Osteoblast (primary cell): Measurements from ENCODE around the gene ANKRD16. TPM values are rescaled to one million over a fixed set of nuclear protein-coding genes. Genes with fewer than 3 reads are reported as not detected.
A peak's percentile ranks its signal among the peaks of the same experiment; 100 is the strongest.

Source experiments
- DNase-seq: peaks from one replicate; pipeline ENCODE4 v3.0.0; 2011; ENCODE audit warnings: low spot score, mixed read lengths; ENCODE audit not compliant: insufficient read length; ENCODE audit errors: missing footprints
- H2AFZ ChIP-seq: 2 replicates; pipeline ENCODE4 v1.6.0; 2011; ENCODE audit warnings: mild to moderate bottlenecking, low read length
- H3K27ac ChIP-seq: 2 replicates; pipeline ENCODE4 v1.5.1; 2011; ENCODE audit warnings: mild to moderate bottlenecking, low read depth, low read length, moderate library complexity
- H3K27me3 ChIP-seq: 2 replicates; pipeline ENCODE4 v1.6.0; 2012; ENCODE audit warnings: mild to moderate bottlenecking, control low read depth, inconsistent platforms, low read length, moderate library complexity; ENCODE audit not compliant: insufficient read depth
- H3K36me3 ChIP-seq: 2 replicates; pipeline ENCODE4 v1.5.1; 2011; ENCODE audit warnings: mild to moderate bottlenecking, low read length, control low read depth, moderate library complexity; ENCODE audit not compliant: insufficient read depth
- H3K4me1 ChIP-seq: 2 replicates; pipeline ENCODE4 v1.5.1; 2011; ENCODE audit warnings: mild to moderate bottlenecking, low read length, control low read depth, moderate library complexity; ENCODE audit not compliant: insufficient read depth
- H3K4me2 ChIP-seq: 2 replicates; pipeline ENCODE4 v1.6.0; 2011; ENCODE audit warnings: mild to moderate bottlenecking, low read length; ENCODE audit not compliant: insufficient read depth
- H3K4me3 ChIP-seq: fragments of 200-600 bp; sonication (generic); 3 replicates; pipeline ENCODE4 v1.5.1; 2012; ENCODE audit warnings: mild to moderate bottlenecking, low read length, inconsistent platforms; ENCODE audit not compliant: insufficient read depth
- H3K79me2 ChIP-seq: 2 replicates; pipeline ENCODE4 v1.6.0; 2012; ENCODE audit warnings: mild to moderate bottlenecking, low read length, control low read depth, inconsistent platforms; ENCODE audit not compliant: insufficient read depth
- H3K9me3 ChIP-seq: 2 replicates; pipeline ENCODE4 v1.5.1; 2011; ENCODE audit warnings: low read depth, low read length, control low read depth
- H4K20me1 ChIP-seq: 2 replicates; pipeline ENCODE4 v1.6.0; 2012; ENCODE audit warnings: mild to moderate bottlenecking, low read length, control low read depth; ENCODE audit not compliant: insufficient read depth
- CTCF ChIP-seq: IDR thresholded peaks from 2 replicates; pipeline ENCODE4 v1.5.1; 2011; ENCODE audit warnings: mild to moderate bottlenecking, low read depth, low read length, moderate library complexity; ENCODE audit errors: extremely low read depth
- total RNA-seq: library from RNA; depleted of rRNA; stranded (reverse); fragments of >200 nt; gene quantifications from 2 replicates; pipeline ENCODE4 v1.2.3, GENCODE V29; 2012

ANKRD16 gene
- total RNA-seq, 1 donor, result 7.2 TPM

DNA sequence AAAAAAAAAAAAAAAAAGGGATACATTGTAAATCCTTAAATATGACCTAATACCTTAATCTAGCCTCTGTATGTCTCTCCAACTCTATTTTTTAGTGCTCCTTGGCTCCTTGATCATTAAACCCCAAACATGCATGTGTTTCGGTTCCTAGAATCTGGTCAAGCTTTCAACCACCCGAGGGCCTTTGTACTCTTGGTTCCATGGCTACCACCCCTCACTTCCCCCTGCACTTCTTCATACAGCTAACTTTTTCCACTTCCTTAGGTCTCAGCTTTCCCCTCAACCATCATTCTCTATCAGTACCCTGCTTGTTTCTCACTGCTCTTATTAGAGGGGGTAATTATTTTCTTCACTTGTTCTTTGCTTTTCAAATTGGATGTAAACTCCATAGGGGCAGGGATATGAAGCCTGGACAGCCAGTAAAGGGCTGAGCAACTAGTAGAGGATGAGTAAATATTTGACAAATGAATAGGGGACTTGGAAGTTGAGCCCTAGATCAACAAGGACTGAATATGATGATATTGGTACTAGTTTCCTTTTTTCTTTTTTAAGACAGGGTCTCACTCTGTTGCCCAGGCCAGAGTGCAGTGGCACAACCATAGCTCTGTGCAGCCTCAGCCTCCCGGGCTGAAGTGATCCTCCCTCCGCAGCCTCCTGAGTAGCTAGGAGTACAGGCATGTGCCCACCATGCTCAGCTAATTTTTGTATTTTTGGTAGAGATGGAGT, 72.2 kb downstream of the ANKRD16 start:
- Histone ChIP-seq H3K27me3 (no peaks in the 10 kb centered on the region), H3K9me3 (no peaks in the 10 kb centered on the region), H3K27ac (no peak overlapping the region), H3K4me1 (peaks cover 11% of the 10 kb centered on the region), H2AFZ (no peak overlapping the region), H3K4me3 (no peak overlapping the region), H4K20me1 (peaks cover 2% of the 10 kb centered on the region), H3K79me2 (peaks cover 15% of the 10 kb centered on the region), H3K36me3 (no peaks in the 10 kb centered on the region), H3K4me2 (no peak overlapping the region)
- DNase-seq, result no peak
- no peak for TF ChIP-seq CTCF

GRCh38 chr10:5816170-5816569, 73.5 kb downstream of the ANKRD16 start:
- Histone ChIP-seq H3K4me1 (peaks cover 14% of the 10 kb centered on the region), H2AFZ (no peak overlapping the region), H3K4me3 (no peak overlapping the region), H4K20me1 (peaks cover 14% of the 10 kb centered on the region), H3K27me3 (no peaks in the 10 kb centered on the region), H3K4me2 (no peak overlapping the region), H3K9me3 (no peaks in the 10 kb centered on the region), H3K36me3 (no peaks in the 10 kb centered on the region), H3K79me2 (peaks cover 28% of the 10 kb centered on the region), H3K27ac (no peak overlapping the region)
- TF ChIP-seq CTCF, result no peak
- DNase-seq, result no peak

DNA sequence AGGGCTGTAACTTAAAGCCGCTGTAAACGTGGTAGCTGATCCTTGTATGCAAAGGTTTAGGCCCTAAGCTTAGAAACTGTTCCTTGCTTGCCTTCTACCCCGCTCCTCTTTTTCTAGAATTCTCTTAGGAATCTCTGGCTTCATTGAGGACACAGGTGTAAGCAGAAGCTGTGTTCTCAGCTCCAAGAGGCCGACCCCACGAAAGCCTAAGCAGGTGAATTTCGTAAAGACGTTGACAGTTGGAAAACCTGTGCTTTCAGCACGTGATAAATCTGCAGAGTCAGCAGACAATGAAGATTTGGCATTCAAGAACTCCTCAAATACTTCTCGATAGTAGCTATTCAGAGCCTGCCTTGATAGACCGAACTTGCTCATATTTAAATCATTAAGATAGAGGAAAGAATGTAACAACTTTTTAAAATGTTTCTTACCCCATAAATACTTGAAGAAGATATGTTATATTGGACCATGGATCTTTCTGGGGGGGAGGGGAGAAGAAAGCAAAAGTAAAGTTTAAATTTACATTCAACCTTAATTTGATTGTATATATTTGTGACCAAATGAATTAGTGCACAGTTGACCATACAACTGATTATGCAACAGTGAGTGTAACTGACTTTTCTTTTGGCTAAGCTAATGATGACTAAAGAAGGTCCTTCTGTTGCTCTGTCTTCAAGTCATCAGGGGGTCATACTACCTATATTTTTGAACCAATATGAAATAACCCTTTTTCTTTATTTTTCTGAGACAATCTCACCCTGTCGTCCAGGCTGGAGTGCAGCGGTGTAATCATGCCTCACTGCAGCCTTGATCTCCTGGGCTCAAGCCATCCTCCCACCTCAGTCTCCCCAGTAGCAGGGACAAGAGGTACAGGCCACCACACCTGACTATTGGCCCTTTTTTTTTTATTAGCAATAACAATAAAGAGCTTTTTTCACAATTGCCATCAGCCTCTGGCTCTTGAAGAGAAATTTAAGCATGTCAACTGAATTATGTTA, 75.3 kb downstream of the ANKRD16 start:
- peak overlapping the region; percentile 91 for H2AFZ ChIP-seq
- peak overlapping the region; percentile 95 for H3K4me2 ChIP-seq
- peaks cover 32% of the 10 kb centered on the region for H4K20me1 ChIP-seq
- H3K79me2 ChIP-seq, result peaks cover 46% of the 10 kb centered on the region
- peaks cover 31% of the 10 kb centered on the region for H3K4me1 ChIP-seq
- H3K9me3 ChIP-seq, result no peaks in the 10 kb centered on the region
- no peaks in the 10 kb centered on the region for H3K27me3 ChIP-seq
- no peak for TF ChIP-seq CTCF
- peak overlapping the region; percentile 88 for H3K27ac ChIP-seq
- H3K36me3 ChIP-seq, result no peaks in the 10 kb centered on the region
- DNase-seq, result no peak
- peak overlapping the region; percentile 98 for H3K4me3 ChIP-seq
